Loucy (cell line): ENCODE data around the gene GOLIM4.

Experiments used
- CTCF ChIP-seq: fragments of 200-600 bp; sonication (generic); conservative IDR thresholded peaks from 2 replicates; pipeline ENCODE4 v1.5.1; 2014; ENCODE audit warnings: mild to moderate bottlenecking, antibody characterized with exemption, low read length
- EZH2phosphoT487 ChIP-seq: fragments of 200-600 bp; IDR thresholded peaks from 2 replicates; pipeline ENCODE4 v1.6.1; 2018; ENCODE audit warnings: antibody characterized with exemption, mild to moderate bottlenecking, moderate library complexity, borderline replicate concordance

DNA sequence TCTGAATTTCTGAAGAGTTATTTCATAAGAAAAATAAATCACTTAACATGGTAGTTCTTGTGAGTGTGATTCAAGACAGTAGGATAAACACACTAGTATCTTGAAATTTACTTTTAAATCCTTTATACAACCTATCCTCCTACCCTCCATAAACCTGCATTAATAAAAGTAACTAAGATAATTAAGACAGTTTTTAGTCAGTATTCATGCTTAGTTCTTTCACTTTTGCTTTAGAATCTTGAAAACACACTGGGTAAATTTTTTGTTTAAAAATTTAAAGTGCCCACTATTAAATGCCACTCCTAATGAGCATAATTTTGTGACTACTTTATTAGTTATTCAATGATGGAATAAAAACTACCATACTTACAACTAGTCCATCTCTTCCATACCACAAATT is 28.8 kb downstream of the GOLIM4 start:
- TF ChIP-seq CTCF, result no peak
- TF ChIP-seq EZH2phosphoT487, result no peak
